ENCODE results near the gene APOL4. TPM values are rescaled to one million over a fixed set of nuclear protein-coding genes. Genes with fewer than 3 reads are reported as not detected.

The APOL4 gene
- total RNA-seq, 1 experiment from 2014 or later = not detected

GRCh38 chr22:36148411-36148810 lies 53.2 kb downstream of the APOL4 start:
- H3F3A ChIP-seq (ENCODE audit: insufficient read depth, low read depth) = no peaks in the 10 kb centered on the region
- H3K36me3 ChIP-seq (ENCODE audit: low read depth) = no peaks in the 10 kb centered on the region
- H3K4me3 ChIP-seq = no peak overlapping the region
- H3K4me2 ChIP-seq = no peak overlapping the region
- no peak for DNase-seq
- H3K9me3 ChIP-seq (ENCODE audit: insufficient read depth, low read depth) = no peaks in the 10 kb centered on the region
- H3K9me2 ChIP-seq (ENCODE audit: insufficient read depth) = no peaks in the 10 kb centered on the region
- no peak overlapping the region for H3K27ac ChIP-seq
- intact Hi-C loops (cut with micrococcal nuclease; ENCODE audit: unreplicated experiment) = loop anchor here (5.0 kb wide), 1 partner anchor 74 kb away; no protein-coding TSS in a partner anchor
- H3K79me2 ChIP-seq (ENCODE audit: low read depth) = no peaks in the 10 kb centered on the region
- H2AFZ ChIP-seq = no peak overlapping the region
- no peaks in the 10 kb centered on the region for H4K20me1 ChIP-seq (ENCODE audit: insufficient read depth)
- no TSS peak for BruUV-seq (replicated peaks)
- H3K27me3 ChIP-seq (ENCODE audit: insufficient read depth, low read depth) = no peaks in the 10 kb centered on the region
- TF ChIP-seq CTCF (conservative IDR thresholded peaks at IDR 0.05) (no peak), EZH2 (IDR thresholded peaks at IDR 0.05; ENCODE audit: low read depth) (no peak)
- CTCF ChIA-PET = no interaction called here
- POLR2A ChIA-PET (ENCODE audit: unreplicated experiment) = no interaction called here
- H3K4me1 ChIP-seq (replicated peaks; ENCODE audit: insufficient read depth) = peaks cover 7% of the 10 kb centered on the region; the same call in 1 of the 2 replicates

GRCh38 chr22:36147196-36147791 lies 54.3 kb downstream of the APOL4 start:
- H4K20me1 ChIP-seq (ENCODE audit: insufficient read depth) = no peaks in the 10 kb centered on the region
- TF ChIP-seq EZH2 (IDR thresholded peaks at IDR 0.05; ENCODE audit: low read depth) = no peak
- TF ChIP-seq CTCF (conservative IDR thresholded peaks at IDR 0.05) = no peak
- ChIA-PET CTCF (no interaction called here), POLR2A (ENCODE audit: unreplicated experiment) (no interaction called here)
- H2AFZ ChIP-seq = no peak overlapping the region
- no peaks in the 10 kb centered on the region for H3K36me3 ChIP-seq (ENCODE audit: low read depth)
- H3K79me2 ChIP-seq (ENCODE audit: low read depth) = no peaks in the 10 kb centered on the region
- H3K27me3 ChIP-seq (ENCODE audit: insufficient read depth, low read depth) = peaks cover 10% of the 10 kb centered on the region; the same call in 1 of the 2 replicates
- no peak overlapping the region for H3K27ac ChIP-seq
- H3K9me3 ChIP-seq (ENCODE audit: insufficient read depth, low read depth) = no peaks in the 10 kb centered on the region
- H3K9me2 ChIP-seq (ENCODE audit: insufficient read depth) = no peaks in the 10 kb centered on the region
- intact Hi-C loops (cut with micrococcal nuclease; ENCODE audit: unreplicated experiment) = loop anchor here (5.0 kb wide), 1 partner anchor 75 kb away; no protein-coding TSS in a partner anchor
- H3F3A ChIP-seq (ENCODE audit: insufficient read depth, low read depth) = no peaks in the 10 kb centered on the region
- no peak overlapping the region for H3K4me2 ChIP-seq
- BruUV-seq (replicated peaks) = no TSS peak
- no peak overlapping the region for H3K4me3 ChIP-seq
- no peak for DNase-seq
- H3K4me1 ChIP-seq (replicated peaks; ENCODE audit: insufficient read depth) = peaks cover 7% of the 10 kb centered on the region; the same call in 1 of the 2 replicates

- TF ChIP-seq EZH2 (IDR thresholded peaks at IDR 0.05; ENCODE audit: low read depth) = no peak
- TF ChIP-seq CTCF (conservative IDR thresholded peaks at IDR 0.05) = no peak
- DNase-seq = no peak
- H2AFZ ChIP-seq = no peak overlapping the region
- no peaks in the 10 kb centered on the region for H3F3A ChIP-seq (ENCODE audit: insufficient read depth, low read depth)
- H3K9me2 ChIP-seq (ENCODE audit: insufficient read depth) = no peaks in the 10 kb centered on the region
- no peak overlapping the region for H3K4me2 ChIP-seq
- peaks cover 4% of the 10 kb centered on the region; the same call in 1 of the 2 replicates for H3K4me1 ChIP-seq (replicated peaks; ENCODE audit: insufficient read depth)
- H3K9me3 ChIP-seq (ENCODE audit: insufficient read depth, low read depth) = no peaks in the 10 kb centered on the region
- CTCF ChIA-PET = no interaction called here
- H3K4me3 ChIP-seq = no peak overlapping the region
- POLR2A ChIA-PET (ENCODE audit: unreplicated experiment) = no interaction called here
- no peak overlapping the region for H3K27ac ChIP-seq
- H3K27me3 ChIP-seq (ENCODE audit: insufficient read depth, low read depth) = peaks cover 17% of the 10 kb centered on the region
- H3K79me2 ChIP-seq (ENCODE audit: low read depth) = no peaks in the 10 kb centered on the region
- no peaks in the 10 kb centered on the region for H3K36me3 ChIP-seq (ENCODE audit: low read depth)
- no TSS peak for BruUV-seq (replicated peaks)
- intact Hi-C loops (cut with micrococcal nuclease; ENCODE audit: unreplicated experiment) = loop anchor here (2.0 to 5.0 kb wide), 2 partner anchors 76 to 131 kb away; no protein-coding TSS in a partner anchor
- no peaks in the 10 kb centered on the region for H4K20me1 ChIP-seq (ENCODE audit: insufficient read depth)
Measured at GRCh38 chr22:36145881-36146280, 55.7 kb downstream of the APOL4 start.

All from PC-9 (cell line).